T-cell (primary cell): ENCODE measurements around the gene ANKRD28. TPM values are rescaled to one million over a fixed set of nuclear protein-coding genes. Genes with fewer than 3 reads are reported as not detected.
"Not testable (repeated sequence)": the region's sequence is repeated elsewhere in the genome, so short reads cannot be mapped to it uniquely, and the experiment has no call there.

ENCODE experiments used
- ATAC-seq, 4 experiments: fragments of 200-7000 bp in 3 of 4; fragments of 150-1000 bp in 1 of 4; cut with Tn5 transposase; replicated peaks in 1 of 4; 1 replicate in 3 of 4; 2 replicates in 1 of 4; pipeline ENCODE4 v1.10.0; 2021; ENCODE audit warnings: moderate library complexity in 3 of 4, mild to moderate bottlenecking in 2 of 4, moderate number of reproducible peaks in 1 of 4
- CTCF ChIA-PET, 2 donors: fragments of 300-600 bp; sonication (Branson Sonifier 250); formaldehyde crosslinking; loops; one replicate each; lab custom pipeline; 2022; ENCODE audit warnings: antibody characterized with exemption in 2 of 2; lab: Charles Lee
- POLR2A ChIA-PET, 2 donors: fragments of 300-600 bp; sonication (Branson Sonifier 250); formaldehyde crosslinking; loops; one replicate each; lab custom pipeline; 2022; ENCODE audit warnings: antibody characterized with exemption in 2 of 2; lab: Charles Lee
- DNase-seq, 35 experiments: peaks; one replicate each; pipeline versions ENCODE4 v3.0.0 to v3.0.0-alpha.2; 2013 to 2023
- H3K27ac ChIP-seq: one replicate; pipeline ENCODE4 v1.5.1; 2013; ENCODE audit warnings: low read length
- H3K27me3 ChIP-seq, 2 experiments: replicated peaks in 1 of 2; 1 replicate in 1 of 2; 2 replicates in 1 of 2; pipeline versions ENCODE4 v1.6.1 to v1.7.0; 2013; ENCODE audit warnings: low read length in 1 of 2, mixed read lengths in 1 of 2; ENCODE audit not compliant: control insufficient read depth in 2 of 2, insufficient read depth in 2 of 2; ENCODE audit errors: extremely low read depth in 1 of 2
- H3K36me3 ChIP-seq, 2 donors: 1 replicate in 1 of 2; 2 replicates in 1 of 2; pipeline versions ENCODE4 v1.6.1 to v1.7.0; 2013; ENCODE audit warnings: low read length in 1 of 2; ENCODE audit not compliant: control insufficient read depth in 2 of 2, insufficient read depth in 1 of 2; ENCODE audit errors: extremely low read depth in 1 of 2
- H3K4me1 ChIP-seq, 2 experiments: 1 replicate in 1 of 2; 2 replicates in 1 of 2; pipeline versions ENCODE4 v1.6.1 to v1.7.0; 2013; ENCODE audit warnings: low read length in 2 of 2, mixed read lengths in 1 of 2; ENCODE audit not compliant: insufficient read depth in 2 of 2, control insufficient read depth in 1 of 2; ENCODE audit errors: extremely low read depth in 1 of 2
- H3K4me3 ChIP-seq, 2 donors: 1 replicate in 1 of 2; 2 replicates in 1 of 2; pipeline versions ENCODE4 v1.5.1 to v1.7.0; 2013; ENCODE audit warnings: mild to moderate bottlenecking in 2 of 2, low read length in 1 of 2, moderate library complexity in 1 of 2; ENCODE audit not compliant: control insufficient read depth in 1 of 2; ENCODE audit errors: extremely low read depth in 1 of 2
- H3K9me3 ChIP-seq: 2 replicates; pipeline ENCODE4 v1.7.0; 2013
- H3K27ac Mint-ChIP-seq, 2 donors: one replicate each; pipeline ENCODE4 v1.8.0; 2020 to 2021; ENCODE audit warnings: mild to moderate bottlenecking in 2 of 2, mixed read lengths in 2 of 2
- H3K27me3 Mint-ChIP-seq, 2 donors: one replicate each; pipeline ENCODE4 v1.8.0; 2021 to 2022; ENCODE audit warnings: mixed read lengths in 2 of 2
- H3K36me3 Mint-ChIP-seq: one replicate; pipeline ENCODE4 v1.8.0; 2021; ENCODE audit warnings: mixed read lengths
- H3K4me1 Mint-ChIP-seq, 3 donors: one replicate each; pipeline ENCODE4 v1.8.0; 2020 to 2022; ENCODE audit warnings: mixed read lengths in 3 of 3, mild to moderate bottlenecking in 1 of 3
- H3K4me3 Mint-ChIP-seq, 3 donors: one replicate each; pipeline ENCODE4 v1.8.0; 2020 to 2022; ENCODE audit warnings: mild to moderate bottlenecking in 3 of 3, mixed read lengths in 3 of 3, moderate library complexity in 3 of 3
- H3K9me3 Mint-ChIP-seq, 3 donors: one replicate each; pipeline ENCODE4 v1.8.0; 2020 to 2022; ENCODE audit warnings: mixed read lengths in 3 of 3
- WGBS: methylation state at CpG from one replicate; pipeline ENCODE4 v1.1.5; 2013; ENCODE audit warnings: missing lambda C conversion rate; ENCODE audit not compliant: insufficient coverage; 5-methylcytosine and 5-hydroxymethylcytosine counted together
- total RNA-seq, 35 experiments: library from RNA in 6 of 35; stranded (reverse) in 6 of 35; fragments of 120-200 nt in 1 of 35; gene quantifications; one replicate each; pipeline versions ENCODE4 v1.2.1 to v1.2.4 and lab custom pipeline; 2013 to 2026

The ANKRD28 gene
- total RNA-seq, 5 donors from 2014 or later (not counting 1 experiment from before 2014, with no cell fraction given), result 30.1 to 67.6 (median 39.0) TPM

- no peaks in the 10 kb centered on the region for H3K27me3 ChIP-seq
- H3K4me1 Mint-ChIP-seq, result peaks cover 16 to 40% (median 26%) of the 10 kb centered on the region in 3 donors
- H3K27ac Mint-ChIP-seq, result no peak overlapping the region
- DNase-seq, result no peak
- no peaks in the 10 kb centered on the region for H3K9me3 Mint-ChIP-seq
- WGBS, result 100% methylated on average over 1 of the region's 2 CpGs
- H3K4me3 ChIP-seq, result no peak overlapping the region
- peaks cover 17% of the 10 kb centered on the region for H3K36me3 Mint-ChIP-seq
- H3K36me3 ChIP-seq, result peaks cover 0 to 3% of the 10 kb centered on the region in 2 donors
- H3K9me3 ChIP-seq, result no peaks in the 10 kb centered on the region
- ChIA-PET POLR2A (interaction anchor here in 1 of 2 donors (0.5 kb wide), 1 partner anchor 18 kb away, joined by 7 read pairs; no protein-coding TSS in a partner anchor), CTCF (no interaction called here)
- no peaks in the 10 kb centered on the region for H3K27me3 Mint-ChIP-seq
- no peak overlapping the region for H3K4me3 Mint-ChIP-seq
- ATAC-seq, result no peak
- no peaks in the 10 kb centered on the region for H3K4me1 ChIP-seq
- no peak overlapping the region for H3K27ac ChIP-seq
Measured at GRCh38 chr3:15778332-15778858, 19.4 kb downstream of the ANKRD28 start.

- H3K4me1 ChIP-seq, H3K4me3 ChIP-seq, POLR2A ChIA-PET, H3K27me3 ChIP-seq, DNase-seq, CTCF ChIA-PET, H3K4me3 Mint-ChIP-seq, H3K9me3 ChIP-seq, H3K27me3 Mint-ChIP-seq, H3K27ac ChIP-seq, H3K27ac Mint-ChIP-seq, H3K9me3 Mint-ChIP-seq, ATAC-seq, H3K36me3 ChIP-seq: not testable (repeated sequence)
- Mint-ChIP-seq H3K36me3 (peaks cover 23% of the 10 kb centered on the region), H3K4me1 (peaks cover 29 to 49% (median 33%) of the 10 kb centered on the region in 3 donors)
- WGBS, result no CpG with 5 or more reads among the region's 6 CpGs
Measured at GRCh38 chr3:15774931-15775560, 22.7 kb downstream of the ANKRD28 start.

GRCh38 chr3:15771444-15771843 lies 26.3 kb downstream of the ANKRD28 start:
- Mint-ChIP-seq H3K9me3 (no peaks in the 10 kb centered on the region), H3K4me3 (no peak overlapping the region), H3K4me1 (peaks cover 30 to 51% (median 33%) of the 10 kb centered on the region in 3 donors), H3K27ac (no peak overlapping the region), H3K27me3 (no peaks in the 10 kb centered on the region), H3K36me3 (peaks cover 22% of the 10 kb centered on the region)
- no peak overlapping the region for H3K27ac ChIP-seq
- no peaks in the 10 kb centered on the region for H3K36me3 ChIP-seq
- no peaks in the 10 kb centered on the region for H3K27me3 ChIP-seq
- H3K4me3 ChIP-seq, result no peak overlapping the region
- no peaks in the 10 kb centered on the region for H3K4me1 ChIP-seq
- DNase-seq (no peak), ATAC-seq (no peak)
- POLR2A ChIA-PET, result no interaction called here
- CTCF ChIA-PET, result interaction anchor here in 1 of 2 donors (0.6 kb wide), 1 partner anchor 41 kb away, joined by 3 read pairs; no protein-coding TSS in a partner anchor
- no peaks in the 10 kb centered on the region for H3K9me3 ChIP-seq
- 100% methylated on average over 1 of the region's 1 CpG for WGBS

GRCh38 chr3:15769256-15769915 lies 28.4 kb downstream of the ANKRD28 start:
- no peak overlapping the region for H3K27ac Mint-ChIP-seq
- CTCF ChIA-PET, result no interaction called here
- peaks cover 28 to 41% (median 30%) of the 10 kb centered on the region in 3 donors for H3K4me1 Mint-ChIP-seq
- DNase-seq, result no peak
- no peak overlapping the region for H3K4me3 Mint-ChIP-seq
- H3K9me3 Mint-ChIP-seq, result no peaks in the 10 kb centered on the region
- Histone ChIP-seq H3K27ac (no peak overlapping the region), H3K27me3 (no peaks in the 10 kb centered on the region), H3K9me3 (no peaks in the 10 kb centered on the region), H3K4me3 (no peak overlapping the region), H3K36me3 (no peaks in the 10 kb centered on the region), H3K4me1 (no peaks in the 10 kb centered on the region)
- POLR2A ChIA-PET, result no interaction called here
- H3K36me3 Mint-ChIP-seq, result peaks cover 28% of the 10 kb centered on the region
- no peak for ATAC-seq
- no CpG with 5 or more reads among the region's 2 CpGs for WGBS
- no peaks in the 10 kb centered on the region for H3K27me3 Mint-ChIP-seq

- Histone ChIP-seq H3K36me3 (peaks cover 0 to 3% of the 10 kb centered on the region in 2 donors), H3K4me3 (no peak overlapping the region), H3K27me3 (no peaks in the 10 kb centered on the region), H3K4me1 (no peaks in the 10 kb centered on the region), H3K9me3 (no peaks in the 10 kb centered on the region), H3K27ac (no peak overlapping the region)
- Mint-ChIP-seq H3K4me1 (peaks cover 23 to 36% (median 30%) of the 10 kb centered on the region in 3 donors), H3K36me3 (peaks cover 28% of the 10 kb centered on the region), H3K9me3 (no peaks in the 10 kb centered on the region), H3K27me3 (no peaks in the 10 kb centered on the region), H3K27ac (no peak overlapping the region), H3K4me3 (no peak overlapping the region)
- WGBS, result 100% methylated on average over 1 of the region's 5 CpGs
- ChIA-PET CTCF (interaction anchor here in 1 of 2 donors (0.5 kb wide), 1 partner anchor 389 kb away, joined by 3 read pairs; no protein-coding TSS in a partner anchor), POLR2A (no interaction called here)
- ATAC-seq, result no peak
- no peak for DNase-seq
Measured at GRCh38 chr3:15768421-15769255, 29.1 kb downstream of the ANKRD28 start.

GRCh38 chr3:15766406-15766805 lies 31.4 kb downstream of the ANKRD28 start:
- peaks cover 14 to 23% (median 17%) of the 10 kb centered on the region in 3 donors for H3K4me1 Mint-ChIP-seq
- POLR2A ChIA-PET, result no interaction called here
- ATAC-seq, result no peak
- 100% methylated on average over 1 of the region's 1 CpG for WGBS
- peaks cover 37% of the 10 kb centered on the region for H3K36me3 Mint-ChIP-seq
- H3K27me3 ChIP-seq, result no peaks in the 10 kb centered on the region
- no peaks in the 10 kb centered on the region for H3K4me1 ChIP-seq
- CTCF ChIA-PET, result no interaction called here
- no peak overlapping the region for H3K27ac ChIP-seq
- no peaks in the 10 kb centered on the region for H3K9me3 ChIP-seq
- no peak overlapping the region for H3K4me3 Mint-ChIP-seq
- no peak for DNase-seq
- no peak overlapping the region for H3K27ac Mint-ChIP-seq
- no peaks in the 10 kb centered on the region for H3K27me3 Mint-ChIP-seq
- H3K4me3 ChIP-seq, result no peak overlapping the region
- H3K36me3 ChIP-seq, result peaks cover 0 to 5% of the 10 kb centered on the region in 2 donors
- H3K9me3 Mint-ChIP-seq, result no peaks in the 10 kb centered on the region
